ENCODE results near the gene KRTAP5-2. TPM values are rescaled to one million over a fixed set of nuclear protein-coding genes. Genes with fewer than 3 reads are reported as not detected.
A peak's percentile ranks its signal among the peaks of the same experiment; 100 is the strongest.

Gene KRTAP5-2
- total and polyA plus RNA-seq, 3 donors from 2014 or later, result not detected

GRCh38 chr11:1559111-1559951 lies 38.8 kb downstream of the KRTAP5-2 start:
- TF ChIP-seq POLR2A (IDR thresholded peaks at IDR 0.05) (no peak), CTCF (IDR thresholded peaks at IDR 0.05) (no peak)
- H3K27me3 ChIP-seq, result no peaks in the 10 kb centered on the region
- 59 to 65% methylated on average over 13 to 29 of the region's 29 CpGs for WGBS, 2 donors
- DNase-seq, result peak; percentile 92
- no peaks in the 10 kb centered on the region for H3K36me3 ChIP-seq (ENCODE audit: low read depth, missing control alignments)
- intact Hi-C loops (cut with DNase I; ENCODE audit: low total_unique reads), result no loop called here
- no peaks in the 10 kb centered on the region for H3K9me3 ChIP-seq
- H3K4me1 ChIP-seq, result peaks cover 14% of the 10 kb centered on the region
- H3K4me3 ChIP-seq, result no peak overlapping the region
- peak overlapping the region; percentile 68 for H3K27ac ChIP-seq

GRCh38 chr11:1558775-1559110 lies 39.4 kb downstream of the KRTAP5-2 start:
- Histone ChIP-seq H3K4me3 (no peak overlapping the region), H3K4me1 (peaks cover 14% of the 10 kb centered on the region), H3K36me3 (ENCODE audit: low read depth, missing control alignments) (no peaks in the 10 kb centered on the region), H3K27me3 (no peaks in the 10 kb centered on the region), H3K27ac (peak overlapping the region; percentile 68), H3K9me3 (no peaks in the 10 kb centered on the region)
- intact Hi-C loops (cut with DNase I; ENCODE audit: low total_unique reads), result no loop called here
- TF ChIP-seq POLR2A (IDR thresholded peaks at IDR 0.05) (no peak), CTCF (IDR thresholded peaks at IDR 0.05) (no peak)
- no peak for DNase-seq
- 70 to 78% methylated on average over 6 to 12 of the region's 12 CpGs for WGBS, 2 donors

GRCh38 chr11:1557904-1558774 lies 40.0 kb downstream of the KRTAP5-2 start:
- no peaks in the 10 kb centered on the region for H3K36me3 ChIP-seq (ENCODE audit: low read depth, missing control alignments)

More at GRCh38 chr11:1557904-1558774, 40.0 kb downstream of the KRTAP5-2 start:
- TF ChIP-seq CTCF (IDR thresholded peaks at IDR 0.05), result no peak
- peaks cover 14% of the 10 kb centered on the region for H3K4me1 ChIP-seq
- peak; percentile 70 for DNase-seq
- no peak overlapping the region for H3K4me3 ChIP-seq
- 53 to 67% methylated on average over 21 to 29 of the region's 29 CpGs for WGBS, 2 donors
- peak overlapping the region; percentile 68 for H3K27ac ChIP-seq
- no peaks in the 10 kb centered on the region for H3K27me3 ChIP-seq
- H3K9me3 ChIP-seq, result no peaks in the 10 kb centered on the region
- intact Hi-C loops (cut with DNase I; ENCODE audit: low total_unique reads), result no loop called here
